Measurements from ENCODE around the gene TLDC2. TPM values are rescaled to one million over a fixed set of nuclear protein-coding genes. Genes with fewer than 3 reads are reported as not detected.

Gene TLDC2
- 0.22 TPM for polyA plus RNA-seq (2012; ENCODE audit: low read depth, missing spikeins)

DNA sequence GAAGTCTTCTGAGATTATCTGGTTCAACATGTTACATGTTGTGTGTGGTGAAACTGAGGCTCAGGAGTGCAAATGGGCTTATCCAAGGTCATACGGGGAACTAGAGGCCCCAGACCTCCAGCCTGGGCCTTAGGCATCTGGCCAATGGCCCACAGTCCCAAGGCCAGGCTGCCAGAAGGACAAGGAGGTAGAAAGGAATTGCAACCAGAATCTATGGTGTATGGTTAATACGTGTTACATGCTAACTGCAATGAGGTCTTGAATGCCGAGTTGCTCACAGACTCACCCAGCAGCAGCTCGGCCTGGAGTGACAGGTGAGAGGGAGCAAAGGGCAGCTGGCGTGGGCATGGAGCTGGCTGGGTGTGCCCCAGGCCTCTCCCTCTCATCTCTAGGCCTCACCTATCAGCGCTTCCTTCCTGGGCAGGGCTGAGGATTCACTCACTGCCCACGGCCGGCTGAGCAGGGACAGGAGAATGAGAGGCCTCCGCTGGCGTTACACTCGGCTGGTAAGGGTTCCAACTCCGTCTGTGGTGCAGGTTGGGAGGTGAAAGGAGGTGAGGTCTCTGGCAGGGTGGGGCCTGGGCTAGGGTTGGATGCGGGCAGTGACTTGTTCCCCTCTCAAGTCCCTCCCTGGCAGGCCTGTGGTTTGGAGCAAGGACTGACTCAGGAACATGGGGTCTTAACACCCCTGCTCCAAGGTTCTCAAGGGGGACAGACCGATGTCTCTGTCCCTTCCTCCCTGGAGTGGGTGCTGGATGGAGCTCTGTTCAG is at the start of gene TLDC2:
TLDC2 (plus strand) TSS at position 437 of the 771 bp plus-strand sequence; CDS start at position 474, 37 bp downstream.
- FAIRE-seq (no peak), DNase-seq (ENCODE audit: insufficient read length, low spot score) (no peak)
- TF ChIP-seq SPI1 (IDR thresholded peaks at IDR 0.05; ENCODE audit: low read depth, low read length) (no peak), PAX5 (IDR thresholded peaks at IDR 0.05; ENCODE audit: insufficient read depth, low read length, severe bottlenecking) (no peak), TAF1 (IDR thresholded peaks at IDR 0.05; ENCODE audit: low read depth, low read length) (no peak), POLR2A (IDR thresholded peaks at IDR 0.05; ENCODE audit: low read depth, low read length) (no peak), POU2F2 (IDR thresholded peaks at IDR 0.05; ENCODE audit: low read depth, low read length) (no peak), POLR2AphosphoS5 (IDR thresholded peaks at IDR 0.05; ENCODE audit: low read depth, low read length) (no peak)

DNA sequence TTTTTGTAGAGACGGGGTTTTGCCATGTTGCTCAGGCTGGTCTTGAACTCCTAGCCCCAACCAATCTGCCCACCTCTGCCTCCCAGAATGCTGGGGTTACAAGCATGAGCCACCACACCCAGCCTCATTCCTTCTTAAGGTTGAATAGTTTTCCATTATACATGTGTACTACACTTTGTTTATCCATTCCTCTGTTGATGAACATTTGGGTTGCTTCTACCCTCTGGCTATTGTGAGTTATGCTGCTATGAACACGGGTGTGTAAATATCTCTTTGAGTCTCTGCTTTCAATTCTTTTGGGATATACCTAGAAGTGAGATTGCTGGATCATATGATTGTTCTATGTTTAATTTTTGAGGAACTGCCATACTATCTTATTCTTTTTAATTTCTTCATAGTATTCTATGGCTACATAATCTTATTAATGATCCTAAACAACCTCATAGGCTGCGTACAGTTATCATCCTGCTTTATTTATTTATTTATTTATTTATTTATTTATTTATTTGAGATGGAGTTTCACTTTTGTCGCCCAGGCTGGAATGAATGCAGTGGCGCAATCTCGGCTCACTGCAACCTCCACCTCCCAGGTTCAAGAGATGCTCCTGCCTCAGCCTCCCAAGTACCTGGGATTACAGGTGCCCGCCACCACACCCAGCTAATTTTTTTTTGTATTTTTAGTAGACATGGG is 49.2 kb upstream of the TLDC2 start:
- FAIRE-seq (no peak), DNase-seq (ENCODE audit: insufficient read length, low spot score) (no peak)
- TF ChIP-seq PAX5 (IDR thresholded peaks at IDR 0.05; ENCODE audit: insufficient read depth, low read length, severe bottlenecking) (no peak), POU2F2 (IDR thresholded peaks at IDR 0.05; ENCODE audit: low read depth, low read length) (no peak), POLR2A (IDR thresholded peaks at IDR 0.05; ENCODE audit: low read depth, low read length) (no peak), SPI1 (IDR thresholded peaks at IDR 0.05; ENCODE audit: low read depth, low read length) (no peak), TAF1 (IDR thresholded peaks at IDR 0.05; ENCODE audit: low read depth, low read length) (no peak), POLR2AphosphoS5 (IDR thresholded peaks at IDR 0.05; ENCODE audit: low read depth, low read length) (no peak)

DNA sequence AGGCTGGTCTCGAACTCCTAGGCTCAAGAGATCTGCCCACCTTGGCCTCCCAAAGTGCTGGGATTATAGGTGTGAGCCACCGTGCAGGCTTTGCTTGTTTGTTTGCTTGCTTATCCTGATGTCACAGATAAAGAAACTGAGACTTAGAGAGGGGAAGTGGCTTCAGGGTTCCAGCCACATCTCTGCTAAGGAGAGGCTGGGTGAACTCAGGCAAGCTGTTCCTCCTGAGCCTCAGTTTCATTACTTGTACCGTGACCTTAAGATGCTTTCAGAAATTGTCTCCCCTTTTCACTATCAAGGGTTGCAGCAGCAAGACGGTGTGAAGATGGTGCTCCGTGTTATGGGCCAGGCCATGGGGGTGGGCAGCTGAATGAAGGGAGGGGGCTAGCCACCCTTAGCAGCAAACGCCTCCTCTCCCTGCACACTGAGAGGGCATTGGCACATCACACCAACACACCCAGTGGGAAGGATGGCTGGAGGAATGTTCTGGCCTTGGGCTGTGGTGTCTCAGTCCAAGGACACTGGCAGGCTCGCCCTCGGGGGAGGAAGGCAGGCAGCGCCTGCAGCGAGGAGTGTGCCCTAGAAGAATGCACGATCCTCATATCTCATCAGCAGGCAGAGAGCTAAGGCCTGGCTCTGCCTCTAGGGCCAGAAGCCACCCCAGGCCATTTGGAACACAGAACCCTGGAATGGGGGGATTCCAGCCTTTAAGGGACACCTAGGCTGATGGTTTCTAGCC is 48.2 kb upstream of the TLDC2 start:
- FAIRE-seq, result peak; percentile 91
- peak; percentile 65 for DNase-seq (ENCODE audit: insufficient read length, low spot score)
- TF ChIP-seq POU2F2 (IDR thresholded peaks at IDR 0.05; ENCODE audit: low read depth, low read length) (no peak), SPI1 (IDR thresholded peaks at IDR 0.05; ENCODE audit: low read depth, low read length) (peak; percentile 94)

DNA sequence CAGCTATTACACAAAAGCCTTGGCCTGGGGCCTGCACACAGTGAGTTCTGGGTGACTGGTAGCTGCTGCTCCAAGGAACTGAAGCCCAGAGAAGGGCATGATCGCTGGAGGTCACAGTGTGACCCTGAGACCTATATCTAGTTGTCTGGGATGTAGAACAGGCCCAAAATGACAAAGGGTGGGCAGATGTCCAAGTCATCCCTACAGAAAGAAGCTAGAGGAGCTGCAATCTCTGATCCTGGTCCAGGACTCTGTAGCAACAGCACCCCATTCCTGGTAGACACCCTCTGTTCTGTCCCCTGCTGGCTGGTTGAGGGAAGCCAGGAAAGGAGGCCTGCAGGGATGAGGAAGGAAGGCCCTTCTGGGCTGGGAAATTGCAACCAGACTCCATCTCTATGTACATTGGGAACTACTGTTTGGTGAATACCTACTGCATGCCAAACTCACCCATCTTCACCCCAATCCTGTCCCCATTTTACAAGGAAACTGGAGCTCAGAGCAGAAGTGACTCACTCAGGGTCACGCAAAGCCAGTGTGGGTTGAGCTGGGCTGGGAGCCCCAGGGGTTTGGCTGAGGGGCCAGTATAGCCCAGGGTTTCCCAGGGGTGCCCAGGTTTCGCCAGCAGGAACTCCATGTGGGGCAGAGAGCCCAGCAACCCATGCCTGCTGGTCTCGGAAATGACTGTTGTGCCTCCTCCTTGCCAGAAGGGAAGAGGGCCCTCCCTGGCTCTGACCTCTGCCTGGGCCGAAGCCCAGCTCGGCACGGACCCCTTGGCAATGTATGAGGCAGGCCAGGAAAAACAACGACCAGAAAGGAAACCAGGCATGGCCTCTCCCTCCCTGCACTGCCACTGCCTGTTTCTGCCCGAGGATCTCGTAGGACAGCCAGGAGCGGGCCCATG is 44.9 kb upstream of the TLDC2 start:
- no peak for FAIRE-seq
- DNase-seq (ENCODE audit: insufficient read length, low spot score), result no peak
- TF ChIP-seq PAX5 (IDR thresholded peaks at IDR 0.05; ENCODE audit: insufficient read depth, low read length, severe bottlenecking) (no peak), POLR2A (IDR thresholded peaks at IDR 0.05; ENCODE audit: low read depth, low read length) (no peak), TAF1 (IDR thresholded peaks at IDR 0.05; ENCODE audit: low read depth, low read length) (no peak), SPI1 (IDR thresholded peaks at IDR 0.05; ENCODE audit: low read depth, low read length) (no peak), POLR2AphosphoS5 (IDR thresholded peaks at IDR 0.05; ENCODE audit: low read depth, low read length) (no peak), POU2F2 (IDR thresholded peaks at IDR 0.05; ENCODE audit: low read depth, low read length) (no peak)

DNA sequence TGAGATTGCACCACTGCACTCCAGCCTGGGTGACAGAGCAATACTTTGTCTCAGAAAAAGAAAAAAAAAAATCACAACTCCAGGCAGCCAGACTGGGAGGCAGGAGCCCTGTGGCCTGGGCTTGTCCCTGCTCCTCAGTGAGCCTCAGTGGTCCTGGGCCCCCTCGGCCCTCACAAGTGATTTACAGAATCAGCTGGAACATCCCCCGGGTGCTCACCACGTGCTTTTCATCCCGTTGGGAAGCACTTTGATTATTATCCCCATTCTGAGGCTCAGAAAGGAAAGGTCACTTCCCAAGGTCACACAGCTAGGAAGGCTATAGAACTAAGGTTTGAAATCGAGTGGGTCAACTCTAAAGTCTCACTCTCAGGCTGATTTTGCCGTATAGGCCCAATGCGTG is 43.1 kb upstream of the TLDC2 start:
- TF ChIP-seq SPI1 (IDR thresholded peaks at IDR 0.05; ENCODE audit: low read depth, low read length) (no peak), TAF1 (IDR thresholded peaks at IDR 0.05; ENCODE audit: low read depth, low read length) (no peak), POLR2A (IDR thresholded peaks at IDR 0.05; ENCODE audit: low read depth, low read length) (no peak), POU2F2 (IDR thresholded peaks at IDR 0.05; ENCODE audit: low read depth, low read length) (no peak), PAX5 (IDR thresholded peaks at IDR 0.05; ENCODE audit: insufficient read depth, low read length, severe bottlenecking) (no peak), POLR2AphosphoS5 (IDR thresholded peaks at IDR 0.05; ENCODE audit: low read depth, low read length) (no peak)
- DNase-seq (ENCODE audit: insufficient read length, low spot score) (no peak), FAIRE-seq (no peak)

DNA sequence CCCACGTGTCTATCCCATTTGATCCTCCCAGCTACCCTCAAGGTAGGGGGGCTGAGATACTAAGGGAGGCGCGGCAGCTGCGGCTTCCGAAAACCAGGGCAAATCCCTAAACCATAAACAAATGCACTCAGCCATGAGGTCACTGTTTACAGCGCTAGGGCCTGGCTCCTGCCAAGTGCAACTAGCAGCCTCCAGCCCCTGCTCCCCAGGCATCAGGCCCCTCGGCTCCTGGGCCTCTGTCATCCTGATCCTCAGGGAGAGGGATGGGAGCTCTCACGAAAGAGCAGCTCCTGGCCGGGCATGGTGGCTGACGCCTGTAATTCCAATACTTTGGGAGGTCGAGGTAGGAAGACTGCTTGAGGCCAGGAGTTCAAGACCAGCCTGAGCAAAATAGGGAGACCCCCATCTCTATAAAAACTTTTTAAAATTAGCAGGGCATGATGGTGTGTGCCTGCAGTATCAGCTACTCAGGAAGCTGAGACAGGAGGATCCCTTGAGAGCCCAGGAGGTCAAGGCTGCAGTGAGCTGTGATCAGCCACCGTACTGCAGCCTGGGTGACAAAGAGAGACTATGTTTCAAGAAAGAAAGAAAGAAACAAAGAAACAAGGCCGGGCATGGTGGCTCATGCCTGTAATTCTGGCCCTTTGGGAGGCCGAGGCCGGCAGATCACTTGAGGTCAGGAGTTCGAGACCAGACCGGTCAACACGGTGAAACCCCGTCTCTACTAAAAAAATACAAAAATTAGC is 42.5 kb upstream of the TLDC2 start:
- FAIRE-seq (no peak), DNase-seq (ENCODE audit: insufficient read length, low spot score) (no peak)
- TF ChIP-seq TAF1 (IDR thresholded peaks at IDR 0.05; ENCODE audit: low read depth, low read length) (no peak), POLR2A (IDR thresholded peaks at IDR 0.05; ENCODE audit: low read depth, low read length) (no peak), POLR2AphosphoS5 (IDR thresholded peaks at IDR 0.05; ENCODE audit: low read depth, low read length) (no peak), POU2F2 (IDR thresholded peaks at IDR 0.05; ENCODE audit: low read depth, low read length) (no peak), SPI1 (IDR thresholded peaks at IDR 0.05; ENCODE audit: low read depth, low read length) (no peak), PAX5 (IDR thresholded peaks at IDR 0.05; ENCODE audit: insufficient read depth, low read length, severe bottlenecking) (no peak)

DNA sequence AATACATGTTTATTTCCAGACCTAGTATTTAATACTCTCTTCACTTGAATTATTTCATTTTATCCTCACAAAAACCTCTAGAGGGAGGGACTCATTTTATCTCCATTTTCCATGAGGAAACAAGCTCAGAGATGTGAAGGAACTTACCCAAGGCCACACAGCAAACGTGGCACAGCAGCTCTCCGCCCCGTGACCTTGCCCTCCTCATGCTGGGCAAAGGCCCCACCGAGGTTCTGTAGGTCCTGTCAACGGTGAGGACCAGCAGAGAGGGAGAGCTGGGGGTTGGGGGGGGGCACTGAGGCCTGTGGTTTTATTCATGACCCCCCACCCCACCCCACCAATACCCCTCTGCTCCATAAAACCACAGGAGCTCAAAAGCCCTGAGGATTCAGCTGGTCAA is 40.9 kb upstream of the TLDC2 start:
- no peak for DNase-seq (ENCODE audit: insufficient read length, low spot score)
- no peak for TF ChIP-seq TAF1 (IDR thresholded peaks at IDR 0.05; ENCODE audit: low read depth, low read length)
- no peak for FAIRE-seq

DNA sequence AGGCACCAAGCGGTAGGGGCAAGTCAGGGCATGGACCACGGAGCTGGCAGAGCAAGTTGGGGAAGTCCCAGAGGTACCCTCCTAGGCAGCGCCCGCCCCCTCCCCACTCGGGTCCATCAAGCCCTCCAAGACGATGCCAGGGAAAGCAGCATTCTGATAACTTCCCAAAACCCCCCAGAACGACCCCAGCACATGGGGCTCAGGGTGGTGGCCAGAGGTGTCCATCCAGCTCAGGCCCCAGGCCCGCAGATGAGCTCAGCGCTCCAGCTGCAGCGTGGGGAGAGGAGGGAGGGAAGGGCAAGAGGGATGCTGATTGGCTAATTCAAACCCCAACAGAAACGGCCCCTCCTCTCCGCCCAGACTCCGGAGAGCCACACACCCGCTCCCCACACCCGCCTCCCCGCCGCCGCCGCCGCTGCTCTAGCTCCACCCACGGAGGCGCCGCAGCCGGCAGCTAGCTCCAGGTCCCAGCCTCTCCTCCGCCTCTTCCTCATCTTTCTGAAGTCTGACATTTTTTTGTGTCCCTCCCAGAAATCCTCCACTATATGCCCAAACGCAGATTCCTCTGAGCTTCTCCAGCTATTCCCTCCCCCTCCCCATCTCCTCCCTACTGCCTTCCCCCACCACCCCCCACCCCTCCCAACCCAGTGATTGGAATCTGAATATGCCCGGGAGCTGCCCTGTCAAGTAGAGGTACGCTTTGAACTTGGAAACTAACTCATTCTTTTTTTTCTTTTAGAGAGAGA is 40.3 kb upstream of the TLDC2 start:
- no peak for TF ChIP-seq POLR2A (IDR thresholded peaks at IDR 0.05; ENCODE audit: low read depth, low read length)
- peak; percentile 59; the same call in 1 of the 2 replicates for TF ChIP-seq POLR2AphosphoS5 (IDR thresholded peaks at IDR 0.05; ENCODE audit: low read depth, low read length)
- DNase-seq (ENCODE audit: insufficient read length, low spot score), result peak; percentile 95
- FAIRE-seq, result peak; percentile 97

Data from GM12891 (cell line).